Spleen (tissue), 11 donors: Measurements from ENCODE around the gene DSTYK. TPM values are rescaled to one million over a fixed set of nuclear protein-coding genes. Genes with fewer than 3 reads are reported as not detected.

Source experiments
- DNase-seq: peaks from one replicate; pipeline ENCODE4 v3.0.0-alpha.2; 2020
- H3K27ac ChIP-seq, 8 donors: fragments of 200-600 bp; sonication (generic) in 7 of 8; 1 replicate in 4 of 8; 2 replicates in 4 of 8; pipeline versions ENCODE4 v1.5.0 to v1.8.0; 2016 to 2021; ENCODE audit warnings: inconsistent platforms in 4 of 8, mild to moderate bottlenecking in 4 of 8, moderate library complexity in 1 of 8
- H3K27me3 ChIP-seq, 7 donors: fragments of 200-600 bp; sonication (generic) in 6 of 7; replicated peaks in 1 of 7; 1 replicate in 4 of 7; 2 replicates in 3 of 7; pipeline versions ENCODE4 v1.5.0 to v1.8.0; 2016 to 2021; ENCODE audit warnings: inconsistent platforms in 3 of 7, mild to moderate bottlenecking in 1 of 7
- H3K36me3 ChIP-seq, 6 donors: fragments of 200-600 bp; sonication (generic) in 5 of 6; 1 replicate in 4 of 6; 2 replicates in 2 of 6; pipeline versions ENCODE4 v1.5.0 to v1.8.0; 2016 to 2021; ENCODE audit warnings: inconsistent platforms in 2 of 6
- H3K4me1 ChIP-seq, 6 donors: fragments of 200-600 bp; sonication (generic) in 5 of 6; 1 replicate in 3 of 6; 2 replicates in 3 of 6; pipeline versions ENCODE4 v1.5.0 to v1.8.0; 2016 to 2021; ENCODE audit warnings: inconsistent platforms in 3 of 6
- H3K4me3 ChIP-seq, 8 donors: fragments of 200-600 bp; sonication (generic) in 7 of 8; 1 replicate in 4 of 8; 2 replicates in 4 of 8; pipeline versions ENCODE4 v1.5.0 to v1.8.0; 2016 to 2021; ENCODE audit warnings: inconsistent platforms in 4 of 8, mild to moderate bottlenecking in 4 of 8, moderate library complexity in 2 of 8
- H3K9me3 ChIP-seq, 8 donors: fragments of 200-600 bp; sonication (generic) in 7 of 8; 1 replicate in 4 of 8; 2 replicates in 4 of 8; pipeline versions ENCODE4 v1.5.0 to v1.8.0; 2016 to 2021; ENCODE audit warnings: inconsistent platforms in 4 of 8
- CTCF ChIP-seq, 11 experiments: fragments of 200-600 bp in 7 of 11; fragments of 450-650 bp in 4 of 11; sonication (generic) in 4 of 11; IDR thresholded peaks in 8 of 11; conservative IDR thresholded peaks in 3 of 11; 1 replicate in 7 of 11; 2 replicates in 4 of 11; pipeline versions ENCODE4 v1.4.0 to v1.8.0; 2016 to 2021; ENCODE audit warnings: antibody characterized with exemption in 11 of 11, inconsistent platforms in 4 of 11, mild to moderate bottlenecking in 1 of 11
- POLR2A ChIP-seq, 3 donors: fragments of 450-650 bp; IDR thresholded peaks; one replicate each; pipeline ENCODE4 v1.5.1; 2017; ENCODE audit warnings: antibody characterized with exemption in 3 of 3, mild to moderate bottlenecking in 1 of 3
- POLR2AphosphoS5 ChIP-seq, 3 donors: sonication (generic); formaldehyde crosslinking; IDR thresholded peaks; one replicate each; pipeline ENCODE4 v1.5.1; 2017; ENCODE audit warnings: antibody characterized with exemption in 3 of 3
- whole genome bisulfite sequencing, 5 donors: extraction: QIAGEN DNeasy Blood & Tissue Kit in 3 of 5; methylation state at CpG; one replicate each; pipeline versions ENCODE4 v1.1.5 to v1.1.7; 2013 to 2018; 5-methylcytosine and 5-hydroxymethylcytosine counted together
- intact Hi-C: fragments of 100-400 bp; cut with DNase I; formaldehyde crosslinking; loops from one replicate; pipeline ENCODE4 v1.15.0; 2023; ENCODE audit warnings: low total_unique reads
- polyA plus RNA-seq, 3 donors: library from polyadenylated mRNA; stranded (reverse); fragments of 200-250 nt; gene quantifications; one replicate each; pipeline ENCODE4 v1.2.1, GENCODE V29; 2013
- total RNA-seq, 7 donors: library from RNA; depleted of rRNA in 3 of 7; stranded (reverse); fragments of >200 nt in 3 of 7; fragmentation: NEBNext Ultra II Directional in 4 of 7; extraction: Animal tissue kit (Norgen Biotek cat#: 25700) in 4 of 7; gene quantifications; one replicate each; pipeline versions ENCODE4 v1.1.0 to v1.2.1, GENCODE V29; 2016 to 2021
- donor health status: healthy with polysubstance abuse.
- donor health status: DM: no; HTN: no; CAD: no; lungs with moderate emphysema.
- donor health status: DM: no; HTN: no; CAD: no.
- donor health status: Bipolar disorder and iron deficiency.
- donor health status: healthy.
- donor health status: DM: no; HTN: no; CAD: no.
- donor health status: DM: yes; HTN: yes; CAD: no.

DSTYK gene
- total and polyA plus RNA-seq, 10 donors, result 2.2 to 24.3 (median 16.1) TPM

DNA sequence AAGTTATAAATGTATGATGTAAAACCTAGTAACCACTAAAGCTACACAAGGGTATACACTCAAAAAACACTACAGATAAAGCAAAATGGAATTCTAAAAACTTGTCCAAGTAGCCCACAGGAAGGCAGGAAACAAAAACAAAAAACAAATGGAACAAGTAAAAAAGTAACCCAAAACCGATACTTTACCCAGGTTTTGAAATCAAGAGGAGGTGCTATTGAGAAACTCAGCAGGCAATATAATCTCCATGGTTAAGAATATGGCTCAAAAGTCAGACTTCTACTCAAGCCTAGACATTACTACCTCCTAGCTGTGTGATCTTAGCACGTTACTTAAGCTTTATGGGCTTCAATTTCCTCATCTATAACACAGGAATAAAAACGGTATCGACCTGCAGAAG, 103.0 kb downstream of the DSTYK start:
- no peaks in the 10 kb centered on the region for H3K27me3 ChIP-seq
- DNase-seq, result no peak
- H3K27ac ChIP-seq, result no peak overlapping the region
- WGBS, 5 donors, result 78 to 92% (median 85%) methylated on average over 4 of the region's 4 CpGs
- H3K4me3 ChIP-seq, result no peak overlapping the region
- H3K9me3 ChIP-seq, result no peaks in the 10 kb centered on the region
- peaks cover 3 to 100% (median 59%) of the 10 kb centered on the region in 6 donors for H3K36me3 ChIP-seq
- intact Hi-C loops, result no loop called here
- H3K4me1 ChIP-seq, result peaks cover 0 to 17% (median 0%) of the 10 kb centered on the region in 6 donors
- no peak for TF ChIP-seq POLR2AphosphoS5 (IDR thresholded peaks at IDR 0.05)
- no peak for TF ChIP-seq POLR2A (IDR thresholded peaks at IDR 0.05)
- no peak for TF ChIP-seq CTCF (IDR thresholded peaks at IDR 0.05 in 8 of 11, conservative IDR thresholded peaks at IDR 0.05 in 3 of 11)

- DNase-seq, result no peak
- no peaks in the 10 kb centered on the region for H3K9me3 ChIP-seq
- intact Hi-C loops, result no loop called here
- peaks cover 0 to 17% (median 0%) of the 10 kb centered on the region in 6 donors for H3K4me1 ChIP-seq
- no peak overlapping the region for H3K27ac ChIP-seq
- H3K36me3 ChIP-seq, result peaks cover 3 to 100% (median 61%) of the 10 kb centered on the region in 6 donors
- H3K27me3 ChIP-seq, result no peaks in the 10 kb centered on the region
- no peak overlapping the region for H3K4me3 ChIP-seq
- TF ChIP-seq POLR2A (IDR thresholded peaks at IDR 0.05), result no peak
- no peak for TF ChIP-seq CTCF (IDR thresholded peaks at IDR 0.05 in 8 of 11, conservative IDR thresholded peaks at IDR 0.05 in 3 of 11)
- TF ChIP-seq POLR2AphosphoS5 (IDR thresholded peaks at IDR 0.05), result no peak
- 91 to 94% (median 93%) methylated on average over 4 of the region's 4 CpGs for WGBS, 5 donors
Measured at GRCh38 chr1:205107327-205107726, 104.2 kb downstream of the DSTYK start.

- Histone ChIP-seq H3K27ac (no peak overlapping the region), H3K4me1 (no peaks in the 10 kb centered on the region), H3K27me3 (no peaks in the 10 kb centered on the region), H3K36me3 (peaks cover 6 to 100% (median 90%) of the 10 kb centered on the region in 6 donors), H3K9me3 (no peaks in the 10 kb centered on the region), H3K4me3 (no peak overlapping the region)
- intact Hi-C loops, result no loop called here
- TF ChIP-seq CTCF (IDR thresholded peaks at IDR 0.05 in 8 of 11, conservative IDR thresholded peaks at IDR 0.05 in 3 of 11), result no peak
- TF ChIP-seq POLR2AphosphoS5 (IDR thresholded peaks at IDR 0.05), result no peak
- TF ChIP-seq POLR2A (IDR thresholded peaks at IDR 0.05), result no peak
- no peak for DNase-seq
- WGBS, 5 donors, result 98 to 100% (median 99%) methylated on average over 3 of the region's 3 CpGs
Measured at GRCh38 chr1:205102404-205102803, 109.1 kb downstream of the DSTYK start.

GRCh38 chr1:205098242-205098641, 113.3 kb downstream of the DSTYK start:
- H3K27ac ChIP-seq, result no peak overlapping the region
- TF ChIP-seq POLR2A (IDR thresholded peaks at IDR 0.05) (no peak), POLR2AphosphoS5 (IDR thresholded peaks at IDR 0.05) (no peak), CTCF (IDR thresholded peaks at IDR 0.05 in 8 of 11, conservative IDR thresholded peaks at IDR 0.05 in 3 of 11) (no peak)
- DNase-seq, result no peak
- no peaks in the 10 kb centered on the region for H3K9me3 ChIP-seq
- peaks cover 7 to 99% (median 93%) of the 10 kb centered on the region in 6 donors for H3K36me3 ChIP-seq
- intact Hi-C loops, result no loop called here
- no peaks in the 10 kb centered on the region for H3K27me3 ChIP-seq
- no peaks in the 10 kb centered on the region for H3K4me1 ChIP-seq
- no peak overlapping the region for H3K4me3 ChIP-seq
